ENCODE results near the gene DHRS4L2.
"Not testable (repeated sequence)": the region's sequence is repeated elsewhere in the genome, so short reads cannot be mapped to it uniquely, and the experiment has no call there.

DNA sequence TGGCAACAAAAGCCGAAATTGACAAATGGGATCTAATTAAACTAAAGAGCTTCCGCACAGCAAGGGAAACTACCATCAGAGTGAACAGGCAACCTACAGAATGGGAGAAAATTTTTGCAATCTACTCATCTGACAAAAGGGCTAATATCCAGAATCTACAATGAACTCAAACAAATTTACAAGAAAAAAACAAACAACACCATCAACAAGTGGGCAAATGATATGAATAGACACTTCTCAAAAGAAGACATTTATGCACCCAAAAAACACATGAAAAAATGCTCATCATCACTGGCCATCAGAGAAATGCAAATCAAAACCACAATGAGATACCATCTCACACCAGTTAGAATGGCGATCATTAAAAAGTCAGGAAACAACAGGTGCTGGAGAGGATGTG is 41.0 kb downstream of the DHRS4L2 start:
- not testable (repeated sequence) for TF ChIP-seq SUZ12 (IDR thresholded peaks at IDR 0.05; ENCODE audit: extremely low read depth, insufficient read depth, insufficient read length); YY1 (IDR thresholded peaks at IDR 0.05; ENCODE audit: insufficient read depth, insufficient read length); ZNF274 (IDR thresholded peaks at IDR 0.05; ENCODE audit: low read depth, low read length)
